Measurements from ENCODE around the gene PPM1A.

PPM1A gene

GRCh38 chr14:60266021-60266937 is 17.3 kb downstream of the PPM1A start:
- TF ChIP-seq ZNF654 (tag by site-specific recombination; IDR thresholded peaks at IDR 0.05; ENCODE audit: low read depth) (peak; percentile 21), ZNF785 (tag by site-specific recombination; IDR thresholded peaks at IDR 0.05) (no peak), SETDB1 (IDR thresholded peaks at IDR 0.05; ENCODE audit: insufficient read length, low read length) (peak; percentile 47)
- H3K9me3 ChIP-seq (ENCODE audit: control insufficient read depth, insufficient read depth, low read depth, low read length): no peaks in the 10 kb centered on the region
- no peak overlapping the region for H3K27ac ChIP-seq (ENCODE audit: extremely low read depth, low read depth, low read length)
- H3K4me3 ChIP-seq (ENCODE audit: low read depth, low read length): no peak overlapping the region
- CTCF ChIA-PET: interaction anchor here (0.6 to 2.5 kb wide), 21 partner anchors 8 to 299 kb away, joined by 3 to 18 read pairs (median 5); no protein-coding TSS in a partner anchor
- peaks cover 3 to 4% of the 10 kb centered on the region in 2 experiments; a peak in 2 of 3 replicates for H3K36me3 ChIP-seq (ENCODE audit: control insufficient read depth in 2 of 2, insufficient read depth in 1 of 2, low read length in 2 of 2)
- POLR2A ChIA-PET: interaction anchor here (1.3 kb wide), 1 partner anchor 17 kb away, joined by 4 read pairs; the partner anchor contains the start of gene PPM1A
- H3K4me1 ChIP-seq (ENCODE audit: control insufficient read depth, insufficient read depth, low read length): no peaks in the 10 kb centered on the region; the same call in 1 of the 2 replicates

- no peak overlapping the region for H3K27ac ChIP-seq (ENCODE audit: extremely low read depth, low read depth, low read length)
- CTCF ChIA-PET: interaction anchor here (0.6 kb wide), 1 partner anchor 171 kb away, joined by 3 read pairs; no protein-coding TSS in a partner anchor
- no peaks in the 10 kb centered on the region for H3K9me3 ChIP-seq (ENCODE audit: control insufficient read depth, insufficient read depth, low read depth, low read length)
- TF ChIP-seq KLF9 (tag by site-specific recombination; IDR thresholded peaks at IDR 0.05; ENCODE audit: low read depth) (no peak), MZF1 (tag by site-specific recombination; IDR thresholded peaks at IDR 0.05; ENCODE audit: borderline replicate concordance) (0 out of 2 replicates have a peak, but pooled peaks have one; percentile 25)
- peaks cover 3 to 4% of the 10 kb centered on the region in 2 experiments; a peak in 2 of 3 replicates for H3K36me3 ChIP-seq (ENCODE audit: control insufficient read depth in 2 of 2, insufficient read depth in 1 of 2, low read length in 2 of 2)
- POLR2A ChIA-PET: no interaction called here
- no peak overlapping the region for H3K4me3 ChIP-seq (ENCODE audit: low read depth, low read length)
- H3K4me1 ChIP-seq (ENCODE audit: control insufficient read depth, insufficient read depth, low read length): peaks cover 4% of the 10 kb centered on the region
Observed at GRCh38 chr14:60272177-60272576, 23.2 kb downstream of the PPM1A start.

- H3K4me1 ChIP-seq (ENCODE audit: control insufficient read depth, insufficient read depth, low read length): peaks cover 4% of the 10 kb centered on the region
- TF ChIP-seq SCRT2 (tag by site-specific recombination; IDR thresholded peaks at IDR 0.05) (no peak), ZNF560 (tag by site-specific recombination; IDR thresholded peaks at IDR 0.05; ENCODE audit: borderline replicate concordance) (no peak), ZSCAN30 (tag by site-specific recombination; IDR thresholded peaks at IDR 0.05) (no peak), ZNF157 (tag by site-specific recombination; IDR thresholded peaks at IDR 0.05) (no peak), ZBTB11 (tag by site-specific recombination; conservative IDR thresholded peaks at IDR 0.05; ENCODE audit: low read depth) (no peak)
- ChIA-PET POLR2A (no interaction called here), CTCF (interaction anchor here (1.1 to 1.8 kb wide), 2 partner anchors 8 to 36 kb away, joined by 3 to 18 read pairs; no protein-coding TSS in a partner anchor)
- H3K36me3 ChIP-seq (ENCODE audit: control insufficient read depth in 2 of 2, insufficient read depth in 1 of 2, low read length in 2 of 2): peaks cover 0 to 9% of the 10 kb centered on the region in 2 experiments; a peak in 1 of 3 replicates
- H3K9me3 ChIP-seq (ENCODE audit: control insufficient read depth, insufficient read depth, low read depth, low read length): no peaks in the 10 kb centered on the region
- no peak overlapping the region for H3K27ac ChIP-seq (ENCODE audit: extremely low read depth, low read depth, low read length)
- H3K4me3 ChIP-seq (ENCODE audit: low read depth, low read length): no peak overlapping the region
Observed at GRCh38 chr14:60273956-60274355, 24.9 kb downstream of the PPM1A start.

- Histone ChIP-seq H3K4me3 (ENCODE audit: low read depth, low read length) (no peak overlapping the region), H3K9me3 (ENCODE audit: control insufficient read depth, insufficient read depth, low read depth, low read length) (no peaks in the 10 kb centered on the region), H3K4me1 (ENCODE audit: control insufficient read depth, insufficient read depth, low read length) (peaks cover 4% of the 10 kb centered on the region), H3K36me3 (ENCODE audit: control insufficient read depth in 2 of 2, insufficient read depth in 1 of 2, low read length in 2 of 2) (peaks cover 0 to 10% of the 10 kb centered on the region in 2 experiments; a peak in 1 of 3 replicates), H3K27ac (ENCODE audit: extremely low read depth, low read depth, low read length) (no peak overlapping the region)
- ChIA-PET CTCF (interaction anchor here (0.6 to 1.8 kb wide), 5 partner anchors 9 to 647 kb away, joined by 3 to 18 read pairs (median 4); no protein-coding TSS in a partner anchor), POLR2A (interaction anchor here (3.1 kb wide), 1 partner anchor 25 kb away, joined by 14 read pairs; the partner anchor contains the start of gene PPM1A)
- TF ChIP-seq FEZF1 (tag by site-specific recombination; IDR thresholded peaks at IDR 0.05): no peak
- 0 out of 2 replicates have a peak, but pooled peaks have one; percentile 17 for TF ChIP-seq PRDM6 (tag by site-specific recombination; IDR thresholded peaks at IDR 0.05)
Observed at GRCh38 chr14:60274448-60274847, 25.4 kb downstream of the PPM1A start.

Data from HEK293 (cell line).